CD4-positive, alpha-beta T cell (primary cell): ENCODE results near the gene POLR3G. TPM values are rescaled to one million over a fixed set of nuclear protein-coding genes. Genes with fewer than 3 reads are reported as not detected.

Source experiments
- ATAC-seq: fragments of 200-7000 bp; cut with Tn5 transposase; one replicate; pipeline ENCODE4 v1.10.0; 2022; ENCODE audit warnings: mild to moderate bottlenecking; ENCODE audit not compliant: poor library complexity
- CTCF ChIA-PET: fragments of 350-600 bp; sonication (Branson Sonifier 250); formaldehyde crosslinking; loops from one replicate; lab custom pipeline; 2021; ENCODE audit warnings: antibody characterized with exemption, inconsistent platforms; lab: Charles Lee
- POLR2A ChIA-PET: fragments of 350-600 bp; sonication (Branson Sonifier 250); formaldehyde crosslinking; loops from one replicate; lab custom pipeline; 2021; ENCODE audit warnings: antibody characterized with exemption, inconsistent platforms; lab: Charles Lee
- DNase-seq, 14 experiments: peaks; one replicate each; pipeline ENCODE4 v3.0.0-alpha.2; 2013 to 2020; ENCODE audit warnings: mixed read lengths in 2 of 14
- H3K27ac ChIP-seq, 2 donors: one replicate each; pipeline versions ENCODE4 v1.5.1 to v1.7.0; 2013; ENCODE audit warnings: low read length in 2 of 2, low read depth in 1 of 2, mild to moderate bottlenecking in 1 of 2
- H3K27me3 ChIP-seq, 2 experiments: 1 replicate in 1 of 2; 2 replicates in 1 of 2; pipeline versions ENCODE4 v1.6.1 to v1.7.0; 2013; ENCODE audit warnings: low read length in 2 of 2, control low read depth in 1 of 2, mild to moderate bottlenecking in 1 of 2, moderate library complexity in 1 of 2; ENCODE audit not compliant: insufficient read depth in 2 of 2, control insufficient read depth in 1 of 2
- H3K36me3 ChIP-seq: one replicate; pipeline ENCODE4 v1.6.1; 2013; ENCODE audit warnings: low read length, control low read depth; ENCODE audit not compliant: insufficient read depth
- H3K4me1 ChIP-seq: one replicate; pipeline ENCODE4 v1.6.1; 2013; ENCODE audit warnings: low read length, control low read depth; ENCODE audit not compliant: insufficient read depth
- H3K4me3 ChIP-seq: one replicate; pipeline ENCODE4 v1.5.1; 2013; ENCODE audit warnings: mild to moderate bottlenecking, low read length, moderate library complexity
- H3K9me3 ChIP-seq, 2 experiments: 1 replicate in 1 of 2; 2 replicates in 1 of 2; pipeline versions ENCODE4 v1.6.1 to v1.7.0; 2013; ENCODE audit warnings: low read length in 2 of 2, mild to moderate bottlenecking in 2 of 2, control low read depth in 1 of 2, moderate library complexity in 1 of 2; ENCODE audit not compliant: control insufficient read depth in 1 of 2, insufficient read depth in 1 of 2
- H3K27ac Mint-ChIP-seq: one replicate; pipeline ENCODE4 v1.8.0; 2020; ENCODE audit warnings: mixed read lengths
- H3K27me3 Mint-ChIP-seq: one replicate; pipeline ENCODE4 v1.8.0; 2021; ENCODE audit warnings: mixed read lengths
- H3K36me3 Mint-ChIP-seq: one replicate; pipeline ENCODE4 v1.8.0; 2021; ENCODE audit warnings: low read depth, mixed read lengths
- H3K4me1 Mint-ChIP-seq: one replicate; pipeline ENCODE4 v1.8.0; 2021; ENCODE audit warnings: low read depth, mixed read lengths
- H3K4me3 Mint-ChIP-seq: one replicate; pipeline ENCODE4 v1.8.0; 2020; ENCODE audit warnings: mild to moderate bottlenecking, mixed read lengths
- H3K9me3 Mint-ChIP-seq: one replicate; pipeline ENCODE4 v1.8.0; 2020; ENCODE audit warnings: mixed read lengths
- CTCF ChIP-seq: fragments of 200-600 bp; IDR thresholded peaks from one replicate; pipeline ENCODE4 v1.8.0; 2022; ENCODE audit warnings: antibody characterized with exemption, mild to moderate bottlenecking
- intact Hi-C, 2 experiments: fragments of 100-400 bp; cut with DNase I in 1 of 2; cut with micrococcal nuclease in 1 of 2; formaldehyde crosslinking; loops; one replicate each; pipeline versions ENCODE4 v1.15.1 to v1.9.0; 2023 to 2025; cut with DNase I, micrococcal nuclease
- total RNA-seq, 174 experiments: library from RNA in 2 of 174; stranded (reverse) in 2 of 174; gene quantifications; one replicate each; pipeline ENCODE4 v1.2.3 and lab custom pipeline; 2021 to 2026

POLR3G gene
- total RNA-seq, 2 experiments from 2014 or later = 0.80 to 2.3 TPM

- peaks cover 8% of the 10 kb centered on the region for H3K4me1 Mint-ChIP-seq
- POLR2A ChIA-PET = interaction anchor here (0.7 kb wide), 1 partner anchor 12 kb away, joined by 3 read pairs; no protein-coding TSS in a partner anchor
- peaks cover 11% of the 10 kb centered on the region for H3K36me3 ChIP-seq
- no peak overlapping the region for H3K4me3 ChIP-seq
- H3K27ac Mint-ChIP-seq = no peak overlapping the region
- no peak overlapping the region for H3K27ac ChIP-seq
- peaks cover 25% of the 10 kb centered on the region for H3K36me3 Mint-ChIP-seq
- H3K9me3 ChIP-seq = no peaks in the 10 kb centered on the region
- CTCF ChIA-PET = no interaction called here
- H3K4me3 Mint-ChIP-seq = no peak overlapping the region
- DNase-seq (no peak), ATAC-seq (no peak)
- TF ChIP-seq CTCF = no peak
- no peaks in the 10 kb centered on the region for H3K9me3 Mint-ChIP-seq
- no peaks in the 10 kb centered on the region for H3K27me3 ChIP-seq
- no peaks in the 10 kb centered on the region for H3K27me3 Mint-ChIP-seq
- H3K4me1 ChIP-seq = no peaks in the 10 kb centered on the region
- intact Hi-C loops = no loop called here
Measured at GRCh38 chr5:90514520-90514919, 39.9 kb downstream of the POLR3G start.

GRCh38 chr5:90518661-90519060, 44.0 kb downstream of the POLR3G start:
- Mint-ChIP-seq H3K4me3 (no peak overlapping the region), H3K9me3 (no peaks in the 10 kb centered on the region), H3K36me3 (peaks cover 60% of the 10 kb centered on the region), H3K4me1 (peaks cover 17% of the 10 kb centered on the region), H3K27me3 (no peaks in the 10 kb centered on the region), H3K27ac (no peak overlapping the region)
- Histone ChIP-seq H3K27me3 (no peaks in the 10 kb centered on the region), H3K4me3 (no peak overlapping the region), H3K9me3 (no peaks in the 10 kb centered on the region), H3K4me1 (no peaks in the 10 kb centered on the region), H3K36me3 (peaks cover 47% of the 10 kb centered on the region), H3K27ac (no peak overlapping the region)
- TF ChIP-seq CTCF = no peak
- POLR2A ChIA-PET = no interaction called here
- CTCF ChIA-PET = no interaction called here
- DNase-seq (no peak), ATAC-seq (no peak)
- intact Hi-C loops = loop anchor here in 1 of 2 experiments (2.0 kb wide), 1 partner anchor 20 kb away; no protein-coding TSS in a partner anchor

- H3K4me1 ChIP-seq = no peaks in the 10 kb centered on the region
- H3K4me1 Mint-ChIP-seq = peaks cover 21% of the 10 kb centered on the region
- no peaks in the 10 kb centered on the region for H3K9me3 ChIP-seq
- H3K27ac Mint-ChIP-seq = no peak overlapping the region
- DNase-seq (no peak), ATAC-seq (no peak)
- H3K27ac ChIP-seq = no peak overlapping the region
- H3K4me3 ChIP-seq = no peak overlapping the region
- H3K36me3 ChIP-seq = peaks cover 50% of the 10 kb centered on the region
- ChIA-PET CTCF (no interaction called here), POLR2A (no interaction called here)
- no peaks in the 10 kb centered on the region for H3K27me3 Mint-ChIP-seq
- TF ChIP-seq CTCF = no peak
- H3K4me3 Mint-ChIP-seq = no peak overlapping the region
- H3K36me3 Mint-ChIP-seq = peaks cover 64% of the 10 kb centered on the region
- no peaks in the 10 kb centered on the region for H3K9me3 Mint-ChIP-seq
- H3K27me3 ChIP-seq = no peaks in the 10 kb centered on the region
- intact Hi-C loops = loop anchor here in 1 of 2 experiments (2.0 kb wide), 1 partner anchor 20 kb away; no protein-coding TSS in a partner anchor
Measured at GRCh38 chr5:90519081-90519480, 44.4 kb downstream of the POLR3G start.
